ENCODE results near the gene BLM.
A peak's percentile ranks its signal among the peaks of the same experiment; 100 is the strongest.

GRCh38 chr15:90818251-90819210, 101.4 kb downstream of the BLM start:
- TF ChIP-seq CTCF (conservative IDR thresholded peaks at IDR 0.05; ENCODE audit: low read depth, low read length): peak; percentile 35
- no peak for TF ChIP-seq EZH2 (IDR thresholded peaks at IDR 0.05; ENCODE audit: borderline replicate concordance, low read depth, low read length, poor library complexity, severe bottlenecking)
